IMR-90 (cell line): ENCODE data around the gene TEX2. TPM values are rescaled to one million over a fixed set of nuclear protein-coding genes. Genes with fewer than 3 reads are reported as not detected.
A peak's percentile ranks its signal among the peaks of the same experiment; 100 is the strongest.

Experiments used
- ATAC-seq: fragments of 200-7000 bp; cut with Tn5 transposase; 2 replicates; pipeline ENCODE4 v1.9.1; 2020; ENCODE audit warnings: low read depth, mild to moderate bottlenecking, moderate library complexity
- BruUV-seq: library from RNA; stranded (reverse); fragments of 400-500 nt; replicated peaks from 2 replicates; lab custom pipeline; 2021; lab: Mats Ljungman, UMichigan
- CTCF ChIA-PET: fragments of 300-600 bp; formaldehyde crosslinking; extraction: SDS; loops from one replicate; lab custom pipeline; 2021; ENCODE audit warnings: antibody characterized with exemption; lab: Yijun Ruan, JAX
- POLR2A ChIA-PET: fragments of 300-600 bp; sonication (Branson Sonifier 250); formaldehyde crosslinking; loops from one replicate; lab custom pipeline; 2022; ENCODE audit warnings: antibody characterized with exemption; ENCODE audit not compliant: unreplicated experiment; lab: Charles Lee
- DNase-seq: peaks from one replicate; pipeline ENCODE4 v3.0.0; 2013
- H2AFZ ChIP-seq: replicated peaks from 2 replicates; pipeline ENCODE3; 2013; ENCODE audit warnings: low read length, mild to moderate bottlenecking; ENCODE audit not compliant: poor library complexity
- H2AK5ac ChIP-seq: 2 replicates; pipeline ENCODE4 v1.6.1; 2013; ENCODE audit warnings: low read depth, low read length, inconsistent platforms
- H2AK9ac ChIP-seq: replicated peaks from 2 replicates; pipeline ENCODE3; 2013; ENCODE audit warnings: mild to moderate bottlenecking, low read depth, low read length, moderate library complexity; ENCODE audit not compliant: poor library complexity
- H2BK120ac ChIP-seq: 2 replicates; pipeline ENCODE4 v1.6.1; 2013; ENCODE audit warnings: low read depth, low read length, inconsistent platforms
- H2BK15ac ChIP-seq: 3 replicates; pipeline ENCODE4 v1.6.1; 2013; ENCODE audit warnings: low read depth, low read length, inconsistent platforms
- H2BK20ac ChIP-seq: 2 replicates; pipeline ENCODE4 v1.6.1; 2013; ENCODE audit warnings: low read depth, mild to moderate bottlenecking, inconsistent platforms, low read length, moderate library complexity
- H2BK5ac ChIP-seq: 2 replicates; pipeline ENCODE4 v1.6.1; 2013; ENCODE audit warnings: mild to moderate bottlenecking, low read depth, low read length, inconsistent platforms; ENCODE audit not compliant: poor library complexity, severe bottlenecking
- H3K14ac ChIP-seq: replicated peaks from 2 replicates; pipeline ENCODE4 v1.6.1; 2013; ENCODE audit warnings: low read depth, low read length, inconsistent platforms
- H3K18ac ChIP-seq: 2 replicates; pipeline ENCODE4 v1.6.1; 2013; ENCODE audit warnings: low read depth, low read length, control low read depth
- H3K23ac ChIP-seq: 2 replicates; pipeline ENCODE4 v1.6.1; 2013; ENCODE audit warnings: low read depth, low read length, inconsistent platforms
- H3K27ac ChIP-seq: 2 replicates; pipeline ENCODE4 v1.5.1; 2013; ENCODE audit warnings: mild to moderate bottlenecking, control low read depth, low read length; ENCODE audit not compliant: insufficient read depth
- H3K27me3 ChIP-seq: 2 replicates; pipeline ENCODE4 v1.6.1; 2013; ENCODE audit warnings: low read length; ENCODE audit not compliant: control insufficient read depth, insufficient read depth
- H3K36me3 ChIP-seq: 2 replicates; pipeline ENCODE4 v1.6.1; 2013; ENCODE audit warnings: low read length, mixed read lengths; ENCODE audit not compliant: control insufficient read depth, insufficient read depth
- H3K4ac ChIP-seq: 2 replicates; pipeline ENCODE4 v1.6.1; 2013; ENCODE audit warnings: low read depth, low read length, inconsistent platforms
- H3K4me1 ChIP-seq: 2 replicates; pipeline ENCODE4 v1.6.1; 2013; ENCODE audit warnings: low read length, mixed read lengths; ENCODE audit not compliant: control insufficient read depth, insufficient read depth
- H3K4me2 ChIP-seq: 2 replicates; pipeline ENCODE4 v1.6.1; 2013; ENCODE audit warnings: low read depth, mild to moderate bottlenecking, control low read depth, low read length, moderate library complexity
- H3K4me3 ChIP-seq: 2 replicates; pipeline ENCODE4 v1.5.1; 2013; ENCODE audit warnings: low read depth, mild to moderate bottlenecking, control low read depth, low read length, moderate library complexity; ENCODE audit not compliant: insufficient read depth
- H3K56ac ChIP-seq: 2 replicates; pipeline ENCODE4 v1.6.1; 2013; ENCODE audit warnings: low read length, inconsistent platforms; ENCODE audit not compliant: insufficient read depth; ENCODE audit errors: extremely low read depth
- H3K79me1 ChIP-seq, 2 experiments: 2 replicates each; pipeline ENCODE4 v1.6.1; 2013; ENCODE audit warnings: low read length in 2 of 2, inconsistent platforms in 1 of 2, low read depth in 1 of 2
- H3K9ac ChIP-seq: 2 replicates; pipeline ENCODE4 v1.6.1; 2013; ENCODE audit warnings: low read depth, low read length, control low read depth
- H3K9me1 ChIP-seq: 2 replicates; pipeline ENCODE4 v1.6.1; 2013; ENCODE audit warnings: low read length, inconsistent platforms; ENCODE audit not compliant: insufficient read depth
- H3K9me3 ChIP-seq: 2 replicates; pipeline ENCODE4 v1.6.1; 2013; ENCODE audit warnings: low read length; ENCODE audit not compliant: control insufficient read depth, insufficient read depth
- H4K20me1 ChIP-seq: 2 replicates; pipeline ENCODE4 v1.6.1; 2013; ENCODE audit warnings: low read length, inconsistent platforms; ENCODE audit not compliant: insufficient read depth
- H4K5ac ChIP-seq: 2 replicates; pipeline ENCODE4 v1.6.1; 2013; ENCODE audit warnings: mild to moderate bottlenecking, low read depth, low read length, control low read depth
- H4K8ac ChIP-seq, 2 experiments: 2 replicates each; pipeline ENCODE4 v1.6.1; 2013; ENCODE audit warnings: low read depth in 2 of 2, low read length in 2 of 2, control low read depth in 1 of 2, inconsistent platforms in 1 of 2
- H4K91ac ChIP-seq: 2 replicates; pipeline ENCODE4 v1.6.1; 2013; ENCODE audit warnings: low read depth, low read length, inconsistent platforms; ENCODE audit not compliant: insufficient read depth
- BHLHE40 ChIP-seq: fragments of 150-350 bp; IDR thresholded peaks from 2 replicates; pipeline ENCODE4 v1.6.1; 2016; ENCODE audit warnings: mild to moderate bottlenecking, low read depth, low read length
- CEBPB ChIP-seq: IDR thresholded peaks from 2 replicates; pipeline ENCODE4 v1.6.1; 2012; ENCODE audit warnings: low read depth, low read length, improper control_type of control experiment
- ELK1 ChIP-seq: fragments of 150-350 bp; IDR thresholded peaks from 2 replicates; pipeline ENCODE4 v1.6.1; 2016; ENCODE audit warnings: low read depth, mild to moderate bottlenecking, low read length, moderate library complexity, borderline replicate concordance
- NFE2L2 ChIP-seq: fragments of 150-350 bp; IDR thresholded peaks from 2 replicates; pipeline ENCODE4 v1.6.1; 2016; ENCODE audit warnings: low read depth, mild to moderate bottlenecking, low read length
- RCOR1 ChIP-seq: IDR thresholded peaks from 2 replicates; pipeline ENCODE4 v1.6.1; 2012; ENCODE audit warnings: mild to moderate bottlenecking, low read length, improper control_type of control experiment; ENCODE audit not compliant: insufficient replicate concordance
- RFX5 ChIP-seq: IDR thresholded peaks from 2 replicates; pipeline ENCODE4 v1.8.0; 2012; ENCODE audit warnings: low read depth, mild to moderate bottlenecking, low read length, moderate library complexity
- SMC3 ChIP-seq: fragments of 150-350 bp; IDR thresholded peaks from 2 replicates; pipeline ENCODE4 v1.6.1; 2016; ENCODE audit warnings: low read depth, mild to moderate bottlenecking, antibody characterized with exemption, low read length, moderate library complexity
- USF2 ChIP-seq: fragments of 150-350 bp; IDR thresholded peaks from 2 replicates; pipeline ENCODE4 v1.6.1; 2017; ENCODE audit warnings: mild to moderate bottlenecking, antibody characterized with exemption, low read length, low read depth
- WGBS, 2 experiments: methylation state at CpG; one replicate each; pipeline versions ENCODE4 v1.1.5 to v1.1.7; 2013; ENCODE audit warnings: missing lambda C conversion rate in 2 of 2; ENCODE audit not compliant: insufficient read length in 1 of 2; ENCODE audit errors: extremely low coverage in 2 of 2; 5-methylcytosine and 5-hydroxymethylcytosine counted together
- dilution Hi-C: fragments of 300-500 bp; cut with HindIII; formaldehyde crosslinking; loops from one replicate; pipeline ENCODE4 v1.14.3; 2018; ENCODE audit warnings: low sequenced_read_pairs; ENCODE audit not compliant: unreplicated experiment
- in situ Hi-C: fragments of 300-500 bp; cut with MboI; formaldehyde crosslinking; loops from 3 replicates; pipeline ENCODE4 v1.14.3; 2019; ENCODE audit warnings: low sequenced_read_pairs, inconsistent platforms, mixed read lengths
- intact Hi-C: fragments of 100-400 bp; cut with micrococcal nuclease; formaldehyde crosslinking; loops from 2 replicates; pipeline ENCODE4 v1.10.0; 2022
- polyA plus RNA-seq, 3 experiments: library from polyadenylated mRNA; depleted of rRNA; stranded (reverse); fragments of >200 nt; gene quantifications; 2 replicates each; pipeline ENCODE4 v1.2.3, GENCODE V29; 2012; ENCODE audit warnings: low replicate concordance in 1 of 3
- total RNA-seq: library from RNA; depleted of rRNA; stranded (reverse); fragments of >200 nt; gene quantifications from 2 replicates; pipeline ENCODE4 v1.2.3, GENCODE V29; 2012
- TF ChIP-seq, protein P1 (sequence below): conservative IDR thresholded peaks from 2 replicates; pipeline ENCODE4 v1.5.1; 2012; ENCODE audit warnings: mild to moderate bottlenecking, low read depth, low read length, improper control_type of control experiment

TEX2 gene
- total and polyA plus RNA-seq, 2 of the 4 experiments (the other 2 are of a cell fraction): 18.2 to 21.9 TPM

DNA sequence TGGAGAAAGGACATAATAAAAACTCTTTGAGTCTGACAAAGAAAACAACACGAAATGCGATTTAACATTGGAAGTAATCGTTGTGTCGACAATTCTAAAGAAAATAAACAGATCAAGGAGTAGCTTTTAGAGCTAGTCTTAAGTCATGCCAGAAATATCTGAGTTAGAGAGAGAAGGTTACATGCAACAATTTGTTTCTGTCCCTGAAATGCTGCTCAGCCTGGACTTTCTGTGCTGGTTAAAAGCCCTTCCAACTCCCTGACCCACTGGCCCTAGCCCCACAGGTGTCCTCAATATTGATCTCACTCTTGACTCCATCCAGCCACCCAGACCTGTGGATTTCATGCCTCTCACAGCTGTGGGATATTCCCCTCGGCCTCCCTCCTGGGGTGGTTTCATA, 33.2 kb upstream of the TEX2 start:
- dilution Hi-C loops: no loop called here
- POLR2A ChIA-PET: no interaction called here
- no peak overlapping the region for H2BK120ac ChIP-seq

More for the DNA sequence above, 33.2 kb upstream of the TEX2 start:
- peak overlapping the region; percentile 34; the same call in 1 of the 2 replicates for H3K4me2 ChIP-seq
- no peak overlapping the region for H2AK5ac ChIP-seq
- H3K27ac ChIP-seq: no peak overlapping the region
- DNase-seq (peak; percentile 6), ATAC-seq (peak; percentile 63)
- no peak overlapping the region for H2BK15ac ChIP-seq
- no TSS peak for BruUV-seq
- WGBS, 2 experiments: no CpG with 5 or more reads among the region's 5 CpGs
- peaks cover 3% of the 10 kb centered on the region for H3K4me1 ChIP-seq
- peaks cover 34% of the 10 kb centered on the region for H3K27me3 ChIP-seq
- no peak overlapping the region for H3K23ac ChIP-seq
- intact Hi-C loops (no loop called here), in situ Hi-C loops (no loop called here)
- H2AFZ ChIP-seq: no peak overlapping the region
- H3K9ac ChIP-seq: no peak overlapping the region
- CTCF ChIA-PET: interaction anchor here (2.1 kb wide), 1 partner anchor 123 kb away, joined by 7 read pairs; no protein-coding TSS in a partner anchor
- no peaks in the 10 kb centered on the region for H3K9me1 ChIP-seq
- no peaks in the 10 kb centered on the region for H3K79me1 ChIP-seq
- no peak overlapping the region for H2BK20ac ChIP-seq
- no peak overlapping the region for H2AK9ac ChIP-seq
- H4K5ac ChIP-seq: no peak overlapping the region
- H3K18ac ChIP-seq: no peak overlapping the region
- no peaks in the 10 kb centered on the region for H3K36me3 ChIP-seq
- no peak overlapping the region for H3K14ac ChIP-seq
- no peaks in the 10 kb centered on the region for H4K20me1 ChIP-seq
- no peak overlapping the region for H2BK5ac ChIP-seq
- no peak overlapping the region for H3K4ac ChIP-seq
- no peak overlapping the region for H3K56ac ChIP-seq
- H3K9me3 ChIP-seq: peaks cover 6% of the 10 kb centered on the region
- H4K91ac ChIP-seq: no peak overlapping the region
- H3K4me3 ChIP-seq: no peak overlapping the region
- TF ChIP-seq ELK1 (no peak), CEBPB (no peak), BHLHE40 (no peak), USF2 (no peak), RCOR1 (no peak), RFX5 (no peak), SMC3 (no peak), NFE2L2 (no peak)
- TF ChIP-seq, protein P1, sequence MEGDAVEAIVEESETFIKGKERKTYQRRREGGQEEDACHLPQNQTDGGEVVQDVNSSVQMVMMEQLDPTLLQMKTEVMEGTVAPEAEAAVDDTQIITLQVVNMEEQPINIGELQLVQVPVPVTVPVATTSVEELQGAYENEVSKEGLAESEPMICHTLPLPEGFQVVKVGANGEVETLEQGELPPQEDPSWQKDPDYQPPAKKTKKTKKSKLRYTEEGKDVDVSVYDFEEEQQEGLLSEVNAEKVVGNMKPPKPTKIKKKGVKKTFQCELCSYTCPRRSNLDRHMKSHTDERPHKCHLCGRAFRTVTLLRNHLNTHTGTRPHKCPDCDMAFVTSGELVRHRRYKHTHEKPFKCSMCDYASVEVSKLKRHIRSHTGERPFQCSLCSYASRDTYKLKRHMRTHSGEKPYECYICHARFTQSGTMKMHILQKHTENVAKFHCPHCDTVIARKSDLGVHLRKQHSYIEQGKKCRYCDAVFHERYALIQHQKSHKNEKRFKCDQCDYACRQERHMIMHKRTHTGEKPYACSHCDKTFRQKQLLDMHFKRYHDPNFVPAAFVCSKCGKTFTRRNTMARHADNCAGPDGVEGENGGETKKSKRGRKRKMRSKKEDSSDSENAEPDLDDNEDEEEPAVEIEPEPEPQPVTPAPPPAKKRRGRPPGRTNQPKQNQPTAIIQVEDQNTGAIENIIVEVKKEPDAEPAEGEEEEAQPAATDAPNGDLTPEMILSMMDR: no peak
- no peak overlapping the region for H4K8ac ChIP-seq
